ENCODE data around the gene ZNF831. TPM values are rescaled to one million over a fixed set of nuclear protein-coding genes. Genes with fewer than 3 reads are reported as not detected.
A peak's percentile ranks its signal among the peaks of the same experiment; 100 is the strongest.

The ZNF831 gene
- total RNA-seq, 1 donor from 2014 or later: 4.0 TPM

DNA sequence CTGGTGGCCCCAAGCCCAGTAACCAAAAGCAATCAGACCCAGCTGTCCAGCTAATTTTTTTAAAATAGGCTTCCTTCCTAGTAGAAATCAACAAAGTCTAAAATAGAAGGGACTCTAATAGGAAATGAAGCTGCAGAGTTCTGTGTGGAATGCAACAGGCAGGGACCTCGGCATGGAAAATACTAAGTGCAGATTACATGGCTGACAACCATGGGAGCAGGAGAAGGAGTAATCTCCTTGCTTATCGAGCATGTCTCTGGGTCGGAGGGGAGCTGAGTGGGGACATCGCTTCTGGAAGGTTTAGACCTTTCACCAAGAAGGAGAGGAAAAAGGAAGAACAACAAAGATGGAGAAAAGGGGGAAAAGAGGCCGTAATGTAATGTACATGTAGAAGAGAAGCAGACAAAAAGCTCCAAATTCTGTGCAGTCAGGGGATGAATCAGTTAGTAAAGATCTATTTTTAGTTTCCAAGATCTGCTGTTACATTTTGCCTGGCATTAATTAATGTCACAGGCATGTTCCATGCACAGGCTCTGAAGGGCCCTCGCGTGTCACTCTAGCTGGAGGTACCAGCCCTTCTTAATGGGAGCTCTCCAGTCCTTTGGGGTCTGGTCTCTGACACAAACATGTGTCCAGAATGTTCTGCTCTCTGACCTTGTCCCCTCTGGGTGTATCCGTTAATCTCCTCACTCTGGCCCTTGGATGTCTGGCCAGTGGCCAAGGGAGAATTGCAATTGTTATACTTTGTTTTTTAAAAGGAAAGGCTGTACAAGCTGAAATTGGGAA, 16.6 kb upstream of the ZNF831 start:
- TF ChIP-seq, protein P1, sequence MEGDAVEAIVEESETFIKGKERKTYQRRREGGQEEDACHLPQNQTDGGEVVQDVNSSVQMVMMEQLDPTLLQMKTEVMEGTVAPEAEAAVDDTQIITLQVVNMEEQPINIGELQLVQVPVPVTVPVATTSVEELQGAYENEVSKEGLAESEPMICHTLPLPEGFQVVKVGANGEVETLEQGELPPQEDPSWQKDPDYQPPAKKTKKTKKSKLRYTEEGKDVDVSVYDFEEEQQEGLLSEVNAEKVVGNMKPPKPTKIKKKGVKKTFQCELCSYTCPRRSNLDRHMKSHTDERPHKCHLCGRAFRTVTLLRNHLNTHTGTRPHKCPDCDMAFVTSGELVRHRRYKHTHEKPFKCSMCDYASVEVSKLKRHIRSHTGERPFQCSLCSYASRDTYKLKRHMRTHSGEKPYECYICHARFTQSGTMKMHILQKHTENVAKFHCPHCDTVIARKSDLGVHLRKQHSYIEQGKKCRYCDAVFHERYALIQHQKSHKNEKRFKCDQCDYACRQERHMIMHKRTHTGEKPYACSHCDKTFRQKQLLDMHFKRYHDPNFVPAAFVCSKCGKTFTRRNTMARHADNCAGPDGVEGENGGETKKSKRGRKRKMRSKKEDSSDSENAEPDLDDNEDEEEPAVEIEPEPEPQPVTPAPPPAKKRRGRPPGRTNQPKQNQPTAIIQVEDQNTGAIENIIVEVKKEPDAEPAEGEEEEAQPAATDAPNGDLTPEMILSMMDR (IDR thresholded peaks at IDR 0.05): no peak
- peak overlapping the region; percentile 78 for H3K27ac Mint-ChIP-seq
- ATAC-seq (ENCODE audit: low read depth) (no peak), DNase-seq (no peak)
- POLR2A ChIA-PET: interaction anchor here (0.9 kb wide), 1 partner anchor 25 kb away, joined by 4 read pairs; no protein-coding TSS in a partner anchor
- no peaks in the 10 kb centered on the region for H3K9me3 Mint-ChIP-seq
- H3K27me3 Mint-ChIP-seq: no peaks in the 10 kb centered on the region
- peaks cover 73% of the 10 kb centered on the region for H3K4me1 Mint-ChIP-seq
- no peak overlapping the region for H3K4me3 Mint-ChIP-seq
- CTCF ChIA-PET: interaction anchor here (1.3 kb wide), 1 partner anchor 59 kb away, joined by 4 read pairs; no protein-coding TSS in a partner anchor
- H3K36me3 Mint-ChIP-seq (ENCODE audit: low read depth): peaks cover 2% of the 10 kb centered on the region
- intact Hi-C loops (cut with micrococcal nuclease): no loop called here

DNA sequence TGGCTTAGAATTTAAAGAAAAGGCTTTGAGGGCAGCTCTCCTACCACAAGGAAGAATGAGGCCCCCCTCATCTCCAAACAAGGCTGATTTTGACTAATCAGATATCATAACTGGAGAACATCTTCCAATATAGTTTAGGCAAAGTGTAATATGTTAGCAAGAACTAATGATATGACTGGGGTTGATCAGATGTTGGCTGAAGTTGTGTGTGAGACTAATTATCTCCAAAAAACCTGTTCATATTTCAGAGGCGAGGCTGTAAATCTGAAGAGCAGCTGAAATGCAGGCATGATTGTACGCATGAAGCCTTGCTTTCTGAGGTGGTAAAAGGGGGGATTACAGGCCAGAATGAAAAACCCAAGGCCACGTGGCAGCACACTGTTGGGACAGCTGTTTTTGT, 16.0 kb upstream of the ZNF831 start:
- Mint-ChIP-seq H3K27me3 (no peaks in the 10 kb centered on the region), H3K4me3 (no peak overlapping the region), H3K9me3 (no peaks in the 10 kb centered on the region), H3K27ac (no peak overlapping the region), H3K4me1 (peaks cover 75% of the 10 kb centered on the region), H3K36me3 (ENCODE audit: low read depth) (peaks cover 2% of the 10 kb centered on the region)
- POLR2A ChIA-PET: interaction anchor here (0.9 kb wide), 1 partner anchor 25 kb away, joined by 4 read pairs; no protein-coding TSS in a partner anchor
- DNase-seq (no peak), ATAC-seq (ENCODE audit: low read depth) (no peak)
- CTCF ChIA-PET: interaction anchor here (1.3 kb wide), 1 partner anchor 60 kb away, joined by 4 read pairs; no protein-coding TSS in a partner anchor
- TF ChIP-seq, protein P1 (IDR thresholded peaks at IDR 0.05): no peak
- intact Hi-C loops (cut with micrococcal nuclease): no loop called here

DNA sequence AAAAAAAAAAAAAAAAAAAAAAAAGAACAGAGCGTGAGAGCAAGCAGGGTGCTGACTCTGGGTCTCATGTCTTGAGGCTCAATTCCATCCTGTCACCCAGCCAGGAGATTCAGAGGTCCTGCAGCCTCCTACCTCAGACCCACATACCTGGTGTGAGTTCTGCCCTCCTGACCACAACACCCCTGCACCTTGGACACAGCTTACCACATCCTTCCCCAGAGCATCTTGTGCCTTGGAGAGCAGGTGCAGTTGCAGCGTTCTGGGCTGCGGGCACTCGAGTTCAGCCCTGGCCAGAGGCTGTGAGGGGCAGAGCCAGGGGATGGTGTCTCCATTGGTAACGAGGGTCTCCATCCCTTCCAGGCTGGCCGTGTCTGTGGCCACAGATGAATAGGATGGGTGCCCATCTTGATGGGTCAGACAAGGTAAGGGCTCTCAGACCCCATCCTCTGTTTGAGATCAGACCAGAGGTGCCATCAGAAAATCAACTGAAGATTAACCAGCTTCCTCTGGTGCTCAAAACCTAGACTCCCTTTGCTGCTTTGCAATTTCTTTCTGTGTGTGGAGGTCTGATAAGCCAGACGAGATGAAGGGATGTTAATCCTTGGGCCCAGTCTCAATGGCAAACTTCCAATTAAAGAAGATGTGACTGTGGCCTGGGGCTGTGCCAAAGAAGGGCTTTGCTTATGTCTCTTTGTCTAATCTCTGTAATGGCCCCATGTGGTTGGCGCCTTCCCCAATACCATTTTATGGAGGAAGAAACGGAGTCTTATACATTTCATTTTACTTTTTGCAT, 14.7 kb upstream of the ZNF831 start:
- intact Hi-C loops (cut with micrococcal nuclease): no loop called here
- Mint-ChIP-seq H3K4me1 (peaks cover 74% of the 10 kb centered on the region), H3K36me3 (ENCODE audit: low read depth) (peaks cover 2% of the 10 kb centered on the region), H3K27me3 (no peaks in the 10 kb centered on the region), H3K9me3 (no peaks in the 10 kb centered on the region), H3K4me3 (no peak overlapping the region), H3K27ac (peak overlapping the region; percentile 90)
- ChIA-PET POLR2A (interaction anchor here (1.2 kb wide), 1 partner anchor 26 kb away, joined by 5 read pairs; no protein-coding TSS in a partner anchor), CTCF (no interaction called here)
- no peak for DNase-seq
- no peak for ATAC-seq (ENCODE audit: low read depth)
- TF ChIP-seq, protein P1 (IDR thresholded peaks at IDR 0.05): no peak

DNA sequence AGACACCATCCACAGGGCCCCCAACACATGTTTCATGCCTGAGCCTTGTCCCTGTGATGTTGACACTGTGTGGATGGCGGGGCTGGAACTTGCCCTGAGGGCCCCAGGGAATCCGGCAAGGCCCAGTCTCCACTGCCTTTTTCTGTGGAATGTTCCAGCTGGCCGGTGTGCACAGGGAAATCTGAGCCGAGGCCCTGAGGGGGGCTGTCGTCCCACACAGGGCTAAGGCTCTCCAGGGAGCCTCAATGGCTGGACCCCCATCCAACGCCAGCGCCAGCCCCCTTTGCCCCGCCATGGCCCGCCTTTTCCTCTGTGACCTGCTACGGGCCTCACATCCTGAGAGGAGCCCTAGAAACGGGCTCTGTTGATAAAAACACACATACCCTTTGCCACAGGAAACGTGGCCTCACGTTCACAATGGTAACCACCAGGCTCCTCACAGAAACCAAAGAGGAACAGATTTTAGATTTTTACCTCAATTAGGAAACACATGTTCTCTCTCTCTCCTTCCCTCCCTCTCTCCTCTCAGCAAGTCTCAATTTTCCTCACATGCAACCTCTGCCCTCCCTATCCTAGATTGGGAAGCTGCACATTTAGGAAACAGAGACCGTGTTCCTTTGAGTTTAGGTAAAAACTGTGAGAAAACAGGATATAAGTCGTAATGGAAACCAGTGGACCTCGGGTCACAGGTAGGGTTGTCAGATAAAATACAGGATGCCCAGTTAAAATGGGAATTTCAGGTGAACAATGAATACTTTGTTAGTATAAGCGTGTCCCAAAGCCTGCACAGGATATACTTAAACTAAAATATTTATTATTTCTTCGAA, 13.7 kb upstream of the ZNF831 start:
- peaks cover 2% of the 10 kb centered on the region for H3K36me3 Mint-ChIP-seq (ENCODE audit: low read depth)
- ATAC-seq (ENCODE audit: low read depth): peak; percentile 73
- peaks cover 65% of the 10 kb centered on the region for H3K4me1 Mint-ChIP-seq
- DNase-seq: peak; percentile 40
- TF ChIP-seq, protein P1 (IDR thresholded peaks at IDR 0.05): no peak
- ChIA-PET CTCF (no interaction called here), POLR2A (interaction anchor here (1.2 kb wide), 1 partner anchor 27 kb away, joined by 5 read pairs; no protein-coding TSS in a partner anchor)
- peak overlapping the region; percentile 33 for H3K4me3 Mint-ChIP-seq
- peak overlapping the region; percentile 90 for H3K27ac Mint-ChIP-seq
- H3K27me3 Mint-ChIP-seq: no peaks in the 10 kb centered on the region
- intact Hi-C loops (cut with micrococcal nuclease): loop anchor here (1.0 to 2.0 kb wide), 2 partner anchors 15 to 27 kb away; no protein-coding TSS in a partner anchor
- no peaks in the 10 kb centered on the region for H3K9me3 Mint-ChIP-seq
